GM23248 (cell line): ENCODE data around the gene HOXD9. TPM values are rescaled to one million over a fixed set of nuclear protein-coding genes. Genes with fewer than 3 reads are reported as not detected.
A peak's percentile ranks its signal among the peaks of the same experiment; 100 is the strongest.

ENCODE experiments used
- DNase-seq: peaks from one replicate; pipeline ENCODE4 v3.0.0-alpha.2; 2015
- H2AFZ ChIP-seq: fragments of 200-600 bp; sonication (generic); 2 replicates; pipeline ENCODE4 v1.6.1; 2016; ENCODE audit warnings: antibody characterized with exemption
- H3F3A ChIP-seq: fragments of 200-600 bp; sonication (generic); 2 replicates; pipeline ENCODE4 v1.6.1; 2016; ENCODE audit warnings: mild to moderate bottlenecking, antibody characterized with exemption, mixed run types; ENCODE audit not compliant: insufficient read depth
- H3K27ac ChIP-seq: fragments of 200-600 bp; sonication (generic); 2 replicates; pipeline ENCODE4 v1.5.1; 2016; ENCODE audit warnings: mild to moderate bottlenecking
- H3K27me3 ChIP-seq: fragments of 200-600 bp; sonication (generic); replicated peaks from 2 replicates; pipeline ENCODE4 v1.6.1; 2016; ENCODE audit warnings: mild to moderate bottlenecking; ENCODE audit not compliant: insufficient read depth
- H3K36me3 ChIP-seq: fragments of 200-600 bp; sonication (generic); 2 replicates; pipeline ENCODE4 v1.6.1; 2016; ENCODE audit warnings: low read depth, mild to moderate bottlenecking
- H3K4me1 ChIP-seq: fragments of 200-600 bp; sonication (generic); 2 replicates; pipeline ENCODE4 v1.6.1; 2016; ENCODE audit warnings: mild to moderate bottlenecking; ENCODE audit not compliant: insufficient read depth
- H3K4me2 ChIP-seq: fragments of 200-600 bp; sonication (generic); one replicate; pipeline ENCODE4 v1.6.1; 2016; ENCODE audit warnings: mild to moderate bottlenecking; ENCODE audit not compliant: unreplicated experiment
- H3K4me3 ChIP-seq: fragments of 200-600 bp; sonication (generic); 2 replicates; pipeline ENCODE4 v1.5.1; 2016; ENCODE audit warnings: mild to moderate bottlenecking
- H3K79me2 ChIP-seq: fragments of 200-600 bp; sonication (generic); 2 replicates; pipeline ENCODE4 v1.6.1; 2016; ENCODE audit warnings: mild to moderate bottlenecking; ENCODE audit not compliant: insufficient read depth
- H3K9ac ChIP-seq: fragments of 200-600 bp; sonication (generic); 2 replicates; pipeline ENCODE4 v1.6.1; 2016; ENCODE audit warnings: mild to moderate bottlenecking
- H3K9me2 ChIP-seq: fragments of 200-600 bp; sonication (generic); 2 replicates; pipeline ENCODE4 v1.6.1; 2016; ENCODE audit warnings: mixed run types, mild to moderate bottlenecking, moderate library complexity; ENCODE audit not compliant: insufficient read depth
- H3K9me3 ChIP-seq: fragments of 200-600 bp; sonication (generic); one replicate; pipeline ENCODE4 v1.6.1; 2017; ENCODE audit warnings: low read depth
- H4K20me1 ChIP-seq: fragments of 200-600 bp; sonication (generic); 2 replicates; pipeline ENCODE4 v1.6.0; 2016; ENCODE audit not compliant: insufficient read depth
- EZH2 ChIP-seq: fragments of 200-600 bp; sonication (generic); IDR thresholded peaks from 2 replicates; pipeline ENCODE4 v1.6.1; 2018; ENCODE audit warnings: antibody characterized with exemption, mild to moderate bottlenecking; ENCODE audit not compliant: insufficient read depth, poor library complexity, severe bottlenecking
- EZH2phosphoT487 ChIP-seq: fragments of 200-600 bp; sonication (generic); IDR thresholded peaks from 2 replicates; pipeline ENCODE4 v1.6.1; 2018; ENCODE audit warnings: antibody characterized with exemption, moderate library complexity, mild to moderate bottlenecking, low read depth; ENCODE audit not compliant: insufficient read depth
- WGBS, 2 experiments: methylation state at CpG; one replicate each; pipeline ENCODE4 v1.1.6; 2015 to 2017; ENCODE audit warnings: low lambda C conversion rate in 2 of 2, low coverage in 1 of 2; ENCODE audit errors: missing lambda C conversion rate in 2 of 2; 5-methylcytosine and 5-hydroxymethylcytosine counted together
- in situ Hi-C: fragments of 300-500 bp; cut with MboI; formaldehyde crosslinking; loops from 2 replicates; pipeline ENCODE4 v1.15.0; 2020
- polyA plus RNA-seq: library from polyadenylated mRNA; unstranded; fragments of >200 nt; fragmentation: Nextera tagmentation; extraction: Ambion mirVana; gene quantifications from 2 replicates; pipeline ENCODE4 v1.2.1, GENCODE V29; 2016
- total RNA-seq: library from RNA; depleted of rRNA; stranded (reverse); fragments of >200 nt; shearing (Covaris generic); gene quantifications from 2 replicates; pipeline ENCODE4 v1.2.3, GENCODE V29; 2014

Gene HOXD9
- total and polyA plus RNA-seq, 2 experiments from 2014 or later, result 4.2 to 7.2 TPM

GRCh38 chr2:176117823-176118371 is 4.6 kb upstream of the HOXD9 start:
- Histone ChIP-seq H3K4me2 (no peak overlapping the region), H3K9me2 (no peaks in the 10 kb centered on the region), H3K79me2 (peaks cover 92% of the 10 kb centered on the region), H3K9ac (no peak overlapping the region), H3F3A (peaks cover 16% of the 10 kb centered on the region), H2AFZ (no peak overlapping the region), H3K27ac (no peak overlapping the region; the same call in 1 of the 2 replicates), H3K36me3 (peaks cover 10% of the 10 kb centered on the region; the same call in 1 of the 2 replicates), H3K9me3 (no peaks in the 10 kb centered on the region), H3K27me3 (no peaks in the 10 kb centered on the region), H3K4me3 (no peak overlapping the region), H4K20me1 (no peaks in the 10 kb centered on the region), H3K4me1 (no peaks in the 10 kb centered on the region; the same call in 1 of the 2 replicates)
- no peak for TF ChIP-seq EZH2phosphoT487
- TF ChIP-seq EZH2, result no peak
- whole genome bisulfite sequencing, 2 experiments, result 83 to 88% methylated on average over 11 of the region's 11 CpGs
- no peak for DNase-seq
- in situ Hi-C loops, result loop anchor here (25.0 kb wide), 1 partner anchor 1619 kb away; no protein-coding TSS in a partner anchor

- H3K36me3 ChIP-seq, result peaks cover 10% of the 10 kb centered on the region; the same call in 1 of the 2 replicates
- peaks cover 91% of the 10 kb centered on the region for H3K79me2 ChIP-seq
- no peak overlapping the region for H2AFZ ChIP-seq
- TF ChIP-seq EZH2phosphoT487, result no peak
- no peak for TF ChIP-seq EZH2
- H3K4me2 ChIP-seq, result peak overlapping the region; percentile 13
- peaks cover 13% of the 10 kb centered on the region for H3F3A ChIP-seq
- H4K20me1 ChIP-seq, result no peaks in the 10 kb centered on the region
- no peak overlapping the region for H3K9ac ChIP-seq
- H3K4me3 ChIP-seq, result no peak overlapping the region
- H3K27me3 ChIP-seq, result no peaks in the 10 kb centered on the region
- peak; percentile 78 for DNase-seq
- H3K4me1 ChIP-seq, result no peaks in the 10 kb centered on the region; the same call in 1 of the 2 replicates
- WGBS, 2 experiments, result 57 to 61% methylated on average over 24 of the region's 24 CpGs
- in situ Hi-C loops, result loop anchor here (25.0 kb wide), 1 partner anchor 1619 kb away; no protein-coding TSS in a partner anchor
- no peaks in the 10 kb centered on the region for H3K9me2 ChIP-seq
- H3K9me3 ChIP-seq, result no peaks in the 10 kb centered on the region
- H3K27ac ChIP-seq, result peak overlapping the region; percentile 4; the same call in 1 of the 2 replicates
Observed at GRCh38 chr2:176118601-176119339, 3.7 kb upstream of the HOXD9 start.

DNA sequence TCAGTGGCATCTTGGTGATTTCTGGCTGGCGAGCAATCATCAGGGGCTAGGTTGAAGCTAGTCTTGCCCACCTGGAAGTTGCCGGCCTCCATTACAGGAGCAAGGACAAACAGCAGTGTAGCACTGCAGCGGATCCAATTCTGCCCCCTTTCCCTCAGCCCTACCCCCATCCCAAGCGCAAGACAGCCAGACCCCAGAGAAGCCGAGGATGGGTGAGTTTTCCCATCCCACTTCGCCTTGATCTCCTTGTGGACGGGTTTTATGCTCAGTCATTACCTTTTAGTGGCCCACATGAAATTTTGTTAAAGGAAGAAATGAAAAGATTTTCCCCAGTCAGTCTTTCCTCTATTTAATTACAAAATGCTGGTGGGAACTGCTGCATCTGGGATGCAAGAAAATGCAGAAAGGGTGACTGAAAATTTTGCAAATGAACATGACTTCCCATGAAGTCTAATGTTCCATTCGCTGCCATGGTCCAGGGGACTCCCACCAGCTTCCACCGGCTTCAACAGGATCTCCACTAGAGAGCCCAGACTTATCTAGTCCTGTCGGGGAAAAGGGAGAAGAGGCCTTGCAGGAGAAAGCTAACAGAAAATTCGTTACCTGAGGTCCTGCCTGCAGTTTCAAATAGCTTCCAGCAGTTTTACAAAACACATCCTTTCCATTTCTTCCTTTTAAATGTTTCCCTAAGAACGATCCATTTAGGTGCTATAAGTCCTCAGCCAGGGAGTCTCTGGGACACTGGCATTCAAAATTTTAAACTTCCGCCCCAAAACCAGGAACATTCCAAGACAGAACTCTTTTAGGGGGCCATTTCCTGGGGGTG is 1.9 kb upstream of the HOXD9 start:
- H3K4me3 ChIP-seq, result no peak overlapping the region
- peaks cover 81% of the 10 kb centered on the region for H3K79me2 ChIP-seq
- TF ChIP-seq EZH2 (no peak), EZH2phosphoT487 (no peak)
- H3F3A ChIP-seq, result peaks cover 11% of the 10 kb centered on the region
- H3K9me2 ChIP-seq, result no peaks in the 10 kb centered on the region
- in situ Hi-C loops, result loop anchor here (10.0 to 25.0 kb wide), 2 partner anchors 704 to 1617 kb away; no protein-coding TSS in a partner anchor
- no peak overlapping the region for H3K4me2 ChIP-seq
- no peaks in the 10 kb centered on the region for H3K4me1 ChIP-seq
- DNase-seq, result no peak
- H3K27ac ChIP-seq, result no peak overlapping the region
- H3K9me3 ChIP-seq, result no peaks in the 10 kb centered on the region
- 93 to 94% methylated on average over 13 of the region's 13 CpGs for WGBS, 2 experiments
- peaks cover 10% of the 10 kb centered on the region; the same call in 1 of the 2 replicates for H3K36me3 ChIP-seq
- H3K27me3 ChIP-seq, result no peaks in the 10 kb centered on the region
- no peak overlapping the region for H3K9ac ChIP-seq
- H2AFZ ChIP-seq, result no peak overlapping the region
- no peaks in the 10 kb centered on the region for H4K20me1 ChIP-seq
